Fibroblast of lung (primary cell): Measurements from ENCODE around the gene ZBTB43.

ENCODE experiments used
- EZH2 ChIP-seq: IDR thresholded peaks from 2 replicates; pipeline ENCODE4 v1.5.1; 2012; ENCODE audit warnings: low read length, control low read depth, mild to moderate bottlenecking; ENCODE audit errors: missing control alignments
- TF ChIP-seq, protein P1 (sequence below), 2 donors: IDR thresholded peaks in 1 of 2; conservative IDR thresholded peaks in 1 of 2; 1 replicate in 1 of 2; 2 replicates in 1 of 2; pipeline ENCODE4 v1.5.1; 2011 to 2012; ENCODE audit warnings: low read length in 2 of 2, control low read depth in 1 of 2, inconsistent platforms in 1 of 2, low read depth in 1 of 2, mild to moderate bottlenecking in 1 of 2

DNA sequence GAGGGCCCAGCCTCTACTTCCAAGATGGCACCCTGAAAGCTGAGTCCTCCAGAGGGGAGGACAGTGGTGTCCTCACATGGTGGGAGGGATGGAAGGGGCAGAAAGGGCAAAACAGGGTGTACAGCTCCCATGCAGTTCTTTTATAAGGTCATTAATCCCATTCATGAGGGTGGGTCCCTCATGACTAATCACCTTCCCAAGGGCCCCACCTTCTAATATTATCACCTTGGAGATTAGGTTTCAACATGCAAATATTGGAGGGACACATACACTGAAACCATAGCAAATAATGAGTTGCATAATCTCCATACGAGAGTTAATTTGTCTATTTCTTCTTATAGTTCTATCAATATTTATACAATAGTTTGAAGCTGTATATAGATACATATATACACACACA, 5.8 kb upstream of the ZBTB43 start:
- TF ChIP-seq, protein P1, sequence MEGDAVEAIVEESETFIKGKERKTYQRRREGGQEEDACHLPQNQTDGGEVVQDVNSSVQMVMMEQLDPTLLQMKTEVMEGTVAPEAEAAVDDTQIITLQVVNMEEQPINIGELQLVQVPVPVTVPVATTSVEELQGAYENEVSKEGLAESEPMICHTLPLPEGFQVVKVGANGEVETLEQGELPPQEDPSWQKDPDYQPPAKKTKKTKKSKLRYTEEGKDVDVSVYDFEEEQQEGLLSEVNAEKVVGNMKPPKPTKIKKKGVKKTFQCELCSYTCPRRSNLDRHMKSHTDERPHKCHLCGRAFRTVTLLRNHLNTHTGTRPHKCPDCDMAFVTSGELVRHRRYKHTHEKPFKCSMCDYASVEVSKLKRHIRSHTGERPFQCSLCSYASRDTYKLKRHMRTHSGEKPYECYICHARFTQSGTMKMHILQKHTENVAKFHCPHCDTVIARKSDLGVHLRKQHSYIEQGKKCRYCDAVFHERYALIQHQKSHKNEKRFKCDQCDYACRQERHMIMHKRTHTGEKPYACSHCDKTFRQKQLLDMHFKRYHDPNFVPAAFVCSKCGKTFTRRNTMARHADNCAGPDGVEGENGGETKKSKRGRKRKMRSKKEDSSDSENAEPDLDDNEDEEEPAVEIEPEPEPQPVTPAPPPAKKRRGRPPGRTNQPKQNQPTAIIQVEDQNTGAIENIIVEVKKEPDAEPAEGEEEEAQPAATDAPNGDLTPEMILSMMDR (conservative IDR thresholded peaks at IDR 0.05 in 1 of 2, IDR thresholded peaks at IDR 0.05 in 1 of 2; ENCODE audit: low read depth in 1 of 2, low read length in 2 of 2) = no peak
- TF ChIP-seq EZH2 = no peak
